MCF 10A (cell line): ENCODE results near the gene RNF150. TPM values are rescaled to one million over a fixed set of nuclear protein-coding genes. Genes with fewer than 3 reads are reported as not detected.

Experiments used
- BruUV-seq: library from RNA; stranded (reverse); fragments of 400-500 nt; replicated peaks from 2 replicates; lab custom pipeline; 2021; lab: Mats Ljungman, UMichigan
- CTCF ChIA-PET: fragments of 300-600 bp; sonication (Branson Sonifier 250); formaldehyde crosslinking; extraction: SDS; loops from one replicate; lab custom pipeline; 2021; ENCODE audit warnings: antibody characterized with exemption, inconsistent platforms; lab: Yijun Ruan, JAX
- POLR2A ChIA-PET: fragments of 300-600, 350-650 bp; sonication (Branson Sonifier 250); formaldehyde crosslinking; extraction: SDS; loops from one replicate; lab custom pipeline; 2020; ENCODE audit warnings: antibody characterized with exemption, inconsistent platforms; lab: Yijun Ruan, JAX
- DNase-seq: peaks from one replicate; pipeline ENCODE4 v3.0.0-alpha.2; 2018; ENCODE audit not compliant: unreplicated experiment
- H3K27ac Mint-ChIP-seq: one replicate; pipeline ENCODE4 v1.8.0; 2022; ENCODE audit warnings: mild to moderate bottlenecking, low read depth, mixed read lengths; ENCODE audit not compliant: unreplicated experiment
- H3K27me3 Mint-ChIP-seq: one replicate; pipeline ENCODE4 v1.8.0; 2022; ENCODE audit warnings: mixed read lengths; ENCODE audit not compliant: insufficient read depth, unreplicated experiment
- H3K36me3 Mint-ChIP-seq: one replicate; pipeline ENCODE4 v1.8.0; 2022; ENCODE audit warnings: mild to moderate bottlenecking, moderate library complexity, mixed read lengths; ENCODE audit not compliant: insufficient read depth, unreplicated experiment
- H3K4me1 Mint-ChIP-seq: one replicate; pipeline ENCODE4 v1.8.0; 2022; ENCODE audit warnings: mixed read lengths; ENCODE audit not compliant: insufficient read depth, unreplicated experiment
- H3K4me3 Mint-ChIP-seq: one replicate; pipeline ENCODE4 v1.8.0; 2022; ENCODE audit warnings: mild to moderate bottlenecking, moderate library complexity, mixed read lengths; ENCODE audit not compliant: unreplicated experiment
- H3K9me3 Mint-ChIP-seq: one replicate; pipeline ENCODE4 v1.8.0; 2022; ENCODE audit warnings: mixed read lengths; ENCODE audit not compliant: unreplicated experiment
- CTCF ChIP-seq: fragments of 200-600 bp; IDR thresholded peaks from one replicate; pipeline ENCODE4 v1.8.0; 2022; ENCODE audit warnings: antibody characterized with exemption, mild to moderate bottlenecking; ENCODE audit not compliant: unreplicated experiment
- intact Hi-C: fragments of 100-400 bp; cut with micrococcal nuclease; formaldehyde crosslinking; loops from 2 replicates; pipeline ENCODE4 v1.14.1; 2022
- total RNA-seq: library from RNA; stranded (reverse); gene quantifications from 2 replicates; pipeline ENCODE4 v1.2.3, GENCODE V29; 2022

Gene RNF150
- total RNA-seq, 1 experiment from 2014 or later, result 0.44 TPM

DNA sequence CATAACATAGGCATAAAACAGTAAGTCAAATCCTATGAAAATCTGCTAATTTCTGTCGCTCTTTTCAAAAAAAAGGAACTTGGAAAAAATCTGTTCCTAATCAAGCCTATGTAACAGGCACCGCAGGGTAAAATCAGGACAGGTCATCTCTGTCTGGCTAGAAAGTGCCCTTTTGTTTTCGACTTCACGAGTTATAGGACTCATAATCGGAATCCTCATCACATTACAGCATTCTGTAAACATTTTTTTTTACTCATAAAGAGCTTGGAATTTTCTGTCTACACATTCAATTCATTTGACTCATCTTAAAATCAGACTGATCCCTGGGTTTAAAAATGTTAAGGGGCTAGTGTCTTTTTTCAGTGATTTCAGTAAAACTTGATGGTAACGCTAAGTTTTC is 195.4 kb downstream of the RNF150 start:
- H3K4me1 Mint-ChIP-seq, result peaks cover under 1% of the 10 kb centered on the region
- peak; percentile 27 for DNase-seq
- no peaks in the 10 kb centered on the region for H3K36me3 Mint-ChIP-seq
- ChIA-PET POLR2A (no interaction called here), CTCF (interaction anchor here (1.0 kb wide), 1 partner anchor 59 kb away, joined by 3 read pairs; no protein-coding TSS in a partner anchor)
- no peak for TF ChIP-seq CTCF
- H3K27ac Mint-ChIP-seq, result no peak overlapping the region
- no peak overlapping the region for H3K4me3 Mint-ChIP-seq
- intact Hi-C loops, result no loop called here
- no TSS peak for BruUV-seq
- H3K27me3 Mint-ChIP-seq, result no peaks in the 10 kb centered on the region
- H3K9me3 Mint-ChIP-seq, result no peaks in the 10 kb centered on the region

DNA sequence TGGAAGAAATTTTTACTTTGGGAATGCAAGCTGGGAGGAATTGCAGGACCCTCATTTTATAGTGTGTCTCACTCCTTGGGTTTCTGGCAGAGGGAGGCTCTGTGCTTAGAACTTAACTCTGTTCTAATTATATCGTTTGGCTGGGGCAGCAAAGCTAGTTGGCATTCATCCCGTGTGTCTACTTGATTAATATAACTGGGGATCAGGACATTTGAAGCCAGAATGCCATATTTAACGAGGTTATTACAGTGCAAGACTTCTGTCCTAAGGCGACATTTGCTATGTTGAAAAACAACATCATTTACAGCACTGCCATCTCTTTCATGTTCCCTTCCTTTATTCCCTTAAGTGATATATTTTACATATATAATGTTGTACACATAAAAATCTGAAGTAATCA is 198.0 kb downstream of the RNF150 start:
- no TSS peak for BruUV-seq
- CTCF ChIA-PET, result interaction anchor here (1.3 kb wide), 1 partner anchor 166 kb away, joined by 4 read pairs; no protein-coding TSS in a partner anchor
- H3K36me3 Mint-ChIP-seq, result no peaks in the 10 kb centered on the region
- POLR2A ChIA-PET, result no interaction called here
- H3K27me3 Mint-ChIP-seq, result no peaks in the 10 kb centered on the region
- DNase-seq, result no peak
- H3K4me1 Mint-ChIP-seq, result peaks cover 5% of the 10 kb centered on the region
- H3K27ac Mint-ChIP-seq, result no peak overlapping the region
- intact Hi-C loops, result no loop called here
- H3K4me3 Mint-ChIP-seq, result no peak overlapping the region
- no peaks in the 10 kb centered on the region for H3K9me3 Mint-ChIP-seq
- no peak for TF ChIP-seq CTCF

- ChIA-PET CTCF (interaction anchor here (0.8 kb wide), 1 partner anchor 46 kb away, joined by 3 read pairs; no protein-coding TSS in a partner anchor), POLR2A (no interaction called here)
- H3K4me3 Mint-ChIP-seq, result no peak overlapping the region
- no peak for DNase-seq
- BruUV-seq, result no TSS peak
- no peak overlapping the region for H3K27ac Mint-ChIP-seq
- H3K36me3 Mint-ChIP-seq, result no peaks in the 10 kb centered on the region
- intact Hi-C loops, result no loop called here
- H3K27me3 Mint-ChIP-seq, result no peaks in the 10 kb centered on the region
- H3K9me3 Mint-ChIP-seq, result no peaks in the 10 kb centered on the region
- TF ChIP-seq CTCF, result no peak
- peaks cover 5% of the 10 kb centered on the region for H3K4me1 Mint-ChIP-seq
Measured at GRCh38 chr4:140932501-140933045, 200.7 kb downstream of the RNF150 start.

- H3K4me1 Mint-ChIP-seq, result peaks cover 9% of the 10 kb centered on the region
- no peak overlapping the region for H3K4me3 Mint-ChIP-seq
- TF ChIP-seq CTCF, result no peak
- ChIA-PET POLR2A (no interaction called here), CTCF (interaction anchor here (0.8 kb wide), 1 partner anchor 45 kb away, joined by 3 read pairs; no protein-coding TSS in a partner anchor)
- intact Hi-C loops, result no loop called here
- no peaks in the 10 kb centered on the region for H3K27me3 Mint-ChIP-seq
- no peak overlapping the region for H3K27ac Mint-ChIP-seq
- H3K9me3 Mint-ChIP-seq, result no peaks in the 10 kb centered on the region
- no peak for DNase-seq
- no TSS peak for BruUV-seq
- H3K36me3 Mint-ChIP-seq, result no peaks in the 10 kb centered on the region
Measured at GRCh38 chr4:140931911-140932310, 201.4 kb downstream of the RNF150 start.
